Stomach (tissue), 4 donors: ENCODE data around the gene OARD1.

Experiments
- EP300 ChIP-seq: sonication (generic); formaldehyde crosslinking; IDR thresholded peaks from one replicate; pipeline ENCODE4 v1.6.1; 2017; ENCODE audit warnings: antibody characterized with exemption
- POLR2A ChIP-seq, 4 donors: fragments of 450-650 bp; IDR thresholded peaks; one replicate each; pipeline ENCODE4 v1.6.1; 2016; ENCODE audit warnings: antibody characterized with exemption in 4 of 4, control low read depth in 2 of 4, mild to moderate bottlenecking in 1 of 4, moderate library complexity in 1 of 4
- POLR2AphosphoS5 ChIP-seq, 3 donors: sonication (generic); formaldehyde crosslinking; IDR thresholded peaks; one replicate each; pipeline ENCODE4 v1.6.1; 2016; ENCODE audit warnings: antibody characterized with exemption in 3 of 3
- TF ChIP-seq, protein P1 (sequence below), 7 experiments: fragments of 450-650 bp in 4 of 7; fragments of 200-600 bp in 3 of 7; sonication (generic) in 3 of 7; IDR thresholded peaks; one replicate each; pipeline ENCODE4 v1.5.1; 2016 to 2019; ENCODE audit warnings: antibody characterized with exemption in 7 of 7, control low read depth in 2 of 7, mild to moderate bottlenecking in 1 of 7

DNA sequence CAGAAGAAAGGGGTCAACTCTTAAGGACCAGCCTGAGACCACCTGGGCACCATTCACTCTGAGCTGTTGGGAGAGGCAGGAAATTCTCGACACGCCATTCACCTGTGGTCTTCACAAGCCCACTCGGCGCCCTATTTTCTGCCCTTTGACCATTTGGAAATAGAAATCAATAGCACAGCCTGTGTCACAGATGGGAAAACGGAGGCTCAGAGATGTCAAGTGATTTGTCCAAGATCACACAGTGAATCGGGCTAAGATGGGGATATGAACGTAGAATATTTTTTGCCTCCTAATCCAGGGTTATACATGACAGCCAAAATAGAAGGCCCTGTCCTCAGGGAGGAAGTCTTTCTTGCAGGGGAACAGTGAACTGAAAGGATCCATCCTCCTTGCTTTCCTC, 22.2 kb downstream of the OARD1 start:
- TF ChIP-seq, protein P1, sequence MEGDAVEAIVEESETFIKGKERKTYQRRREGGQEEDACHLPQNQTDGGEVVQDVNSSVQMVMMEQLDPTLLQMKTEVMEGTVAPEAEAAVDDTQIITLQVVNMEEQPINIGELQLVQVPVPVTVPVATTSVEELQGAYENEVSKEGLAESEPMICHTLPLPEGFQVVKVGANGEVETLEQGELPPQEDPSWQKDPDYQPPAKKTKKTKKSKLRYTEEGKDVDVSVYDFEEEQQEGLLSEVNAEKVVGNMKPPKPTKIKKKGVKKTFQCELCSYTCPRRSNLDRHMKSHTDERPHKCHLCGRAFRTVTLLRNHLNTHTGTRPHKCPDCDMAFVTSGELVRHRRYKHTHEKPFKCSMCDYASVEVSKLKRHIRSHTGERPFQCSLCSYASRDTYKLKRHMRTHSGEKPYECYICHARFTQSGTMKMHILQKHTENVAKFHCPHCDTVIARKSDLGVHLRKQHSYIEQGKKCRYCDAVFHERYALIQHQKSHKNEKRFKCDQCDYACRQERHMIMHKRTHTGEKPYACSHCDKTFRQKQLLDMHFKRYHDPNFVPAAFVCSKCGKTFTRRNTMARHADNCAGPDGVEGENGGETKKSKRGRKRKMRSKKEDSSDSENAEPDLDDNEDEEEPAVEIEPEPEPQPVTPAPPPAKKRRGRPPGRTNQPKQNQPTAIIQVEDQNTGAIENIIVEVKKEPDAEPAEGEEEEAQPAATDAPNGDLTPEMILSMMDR (IDR thresholded peaks at IDR 0.05), result no peak
- TF ChIP-seq POLR2A (IDR thresholded peaks at IDR 0.05) (no peak), POLR2AphosphoS5 (IDR thresholded peaks at IDR 0.05) (no peak), EP300 (no peak)
